Measurements from ENCODE around the gene PLA2G2F.
"Not testable (repeated sequence)": the region's sequence is repeated elsewhere in the genome, so short reads cannot be mapped to it uniquely, and the experiment has no call there.

PLA2G2F gene

GRCh38 chr1:20115479-20115878, 23.6 kb upstream of the PLA2G2F start:
- DNase-seq: no peak

GRCh38 chr1:20115916-20116315, 23.2 kb upstream of the PLA2G2F start:
- no peak for DNase-seq

- DNase-seq: no peak
Measured at GRCh38 chr1:20117236-20117635, 21.9 kb upstream of the PLA2G2F start.

DNA sequence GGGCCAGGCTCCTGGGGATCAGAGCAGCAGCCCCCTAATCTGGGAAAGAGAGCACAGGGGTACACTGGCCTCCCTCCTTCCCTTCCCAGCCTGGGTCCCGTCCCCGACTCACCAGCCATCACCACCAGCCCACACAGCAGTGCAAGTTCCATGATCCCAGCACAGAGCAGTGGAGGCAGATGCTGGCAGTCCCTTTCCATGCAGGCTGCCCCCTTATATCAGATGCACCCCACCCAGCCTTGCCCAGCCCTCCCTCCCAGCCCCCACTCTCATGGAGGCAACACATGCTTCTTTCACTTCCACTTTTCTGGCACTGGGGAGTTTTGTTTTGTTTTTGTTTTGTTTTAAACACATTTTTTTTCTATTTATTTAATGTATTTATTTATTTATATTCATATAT, 19.8 kb upstream of the PLA2G2F start, which contains the start of gene PLA2G2D:
PLA2G2D (minus strand) TSS at position 190 of the 400 bp plus-strand sequence; CDS start at position 152, 38 bp downstream.
- no peak for DNase-seq

GRCh38 chr1:20120796-20121195, 18.3 kb upstream of the PLA2G2F start:
- no peak for DNase-seq

- no peak for DNase-seq
Measured at GRCh38 chr1:20123722-20124455, 15.2 kb upstream of the PLA2G2F start.

DNA sequence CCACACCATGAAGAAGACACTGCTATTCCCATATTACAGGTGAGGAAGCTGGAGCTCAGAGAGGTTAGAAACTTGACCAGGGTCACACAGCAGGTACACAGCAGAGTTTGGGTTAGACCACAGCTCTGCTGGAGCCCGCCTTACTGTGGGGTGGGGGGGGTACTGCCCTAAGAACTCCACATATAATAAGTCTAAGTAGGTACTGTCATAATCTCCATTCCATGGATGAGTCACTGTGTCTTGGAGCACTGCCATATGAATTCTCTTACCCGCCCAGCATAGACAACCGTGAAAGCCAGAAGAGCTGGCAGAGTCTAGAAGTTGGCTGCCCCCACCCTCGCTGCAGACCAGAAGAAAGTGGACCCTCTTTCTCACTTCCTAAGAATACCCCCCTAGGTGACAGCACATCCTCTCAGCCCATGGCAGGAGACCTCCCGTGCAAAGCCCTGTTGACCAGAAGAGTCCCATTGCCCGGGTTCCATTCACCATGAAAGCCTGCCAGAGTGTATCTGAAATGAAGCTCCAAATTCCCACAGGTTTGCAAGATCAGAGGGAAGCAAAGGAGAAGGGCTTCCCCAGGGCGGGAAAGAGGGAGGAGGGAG, 14.6 kb upstream of the PLA2G2F start:
- DNase-seq: no peak

DNA sequence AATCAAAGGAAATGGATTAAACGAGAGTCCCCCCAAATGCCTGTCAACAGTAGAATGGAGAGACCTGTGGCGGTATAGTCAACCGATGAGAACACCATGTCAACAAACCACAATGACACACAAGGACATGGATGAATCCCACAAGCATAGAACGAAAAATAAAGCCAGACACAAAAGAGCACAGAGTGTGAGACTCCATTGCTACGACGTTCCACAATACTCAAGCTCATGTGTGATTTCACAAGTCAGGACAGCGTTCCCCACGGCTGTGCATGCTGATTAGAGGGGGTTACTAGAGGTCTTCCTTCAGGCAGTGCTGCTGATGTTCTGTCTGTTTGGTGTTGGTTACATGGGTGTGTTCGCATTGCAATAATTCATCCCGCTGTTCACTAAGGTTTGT, 14.0 kb upstream of the PLA2G2F start:
- DNase-seq: no peak

GRCh38 chr1:20126041-20126805, 12.9 kb upstream of the PLA2G2F start:
- no peak for DNase-seq

DNA sequence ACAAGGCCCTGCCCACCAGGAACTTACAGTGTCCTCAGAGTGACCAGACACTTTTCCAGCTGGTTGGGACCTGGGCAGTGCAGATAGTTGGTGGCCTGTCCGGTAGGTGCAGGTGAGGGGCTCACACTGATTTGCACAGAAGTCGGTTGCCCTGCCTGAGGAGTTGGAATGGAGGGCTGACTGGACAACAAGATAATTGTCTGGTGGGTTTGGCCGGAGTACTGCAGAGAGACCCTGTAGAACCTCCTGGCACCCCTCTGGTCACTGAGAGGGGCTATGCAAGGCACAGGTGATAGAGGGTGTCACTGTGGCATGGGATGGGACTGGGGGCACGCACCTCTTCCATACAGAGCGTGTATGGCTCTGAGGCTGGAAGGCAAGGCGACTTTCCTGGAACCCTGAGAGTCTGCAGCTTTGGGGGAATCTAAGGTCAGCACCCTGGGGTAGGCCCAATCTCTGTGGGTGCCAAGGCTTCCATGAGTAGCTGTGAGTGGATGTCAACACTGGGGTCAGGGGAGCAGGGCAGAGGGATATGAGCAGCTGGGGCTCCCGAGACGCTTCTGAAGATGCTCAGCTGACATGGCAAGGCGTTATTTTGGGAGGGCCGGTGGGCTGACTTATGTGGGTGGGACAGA, 12.2 kb upstream of the PLA2G2F start:
- no peak for DNase-seq

DNA sequence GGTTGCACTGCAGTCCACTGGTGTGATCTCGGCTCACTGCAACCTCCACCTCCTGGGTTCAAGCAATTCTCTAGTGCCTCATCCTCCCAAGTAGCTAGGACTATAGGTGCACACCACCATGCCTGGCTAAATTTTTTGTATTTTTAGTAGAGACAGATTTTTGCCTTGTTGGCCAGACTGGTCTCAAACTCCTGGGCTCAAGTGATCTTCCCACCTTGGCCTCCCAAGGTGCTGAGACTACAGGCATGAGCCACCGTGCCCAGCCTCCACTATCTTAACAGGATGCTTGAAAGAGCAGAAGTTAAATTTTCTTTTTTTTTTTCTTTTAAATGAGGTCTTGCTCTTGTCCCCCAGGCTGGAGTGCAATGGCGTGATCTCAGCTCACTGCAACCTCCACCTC, 8.6 kb upstream of the PLA2G2F start:
- not testable (repeated sequence) for DNase-seq

- DNase-seq: no peak
Measured at GRCh38 chr1:20134995-20135394, 4.1 kb upstream of the PLA2G2F start.

DNA sequence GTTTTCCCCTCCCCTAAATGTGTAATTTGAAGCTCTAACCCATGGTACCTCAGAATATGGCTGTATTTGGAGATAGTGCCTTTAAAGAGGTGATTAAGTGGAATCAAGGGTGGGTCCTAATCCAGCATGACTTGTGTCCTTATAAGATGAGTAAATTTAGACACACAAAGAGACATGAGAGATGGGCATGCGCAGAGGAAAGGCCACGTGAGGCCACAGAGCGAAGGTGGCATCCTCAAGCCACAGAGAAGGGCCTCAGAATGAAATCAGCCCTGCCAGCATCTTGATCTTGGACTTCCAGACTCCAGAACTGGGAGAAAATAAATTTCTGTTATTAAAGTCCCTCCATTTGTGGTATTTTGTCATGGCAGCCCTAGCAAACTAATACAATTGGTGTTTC, 2.9 kb upstream of the PLA2G2F start:
- no peak for DNase-seq

- DNase-seq: no peak
Measured at GRCh38 chr1:20137055-20137454, 2.1 kb upstream of the PLA2G2F start.

GRCh38 chr1:20137604-20138003, 1.5 kb upstream of the PLA2G2F start:
- DNase-seq: no peak

DNA sequence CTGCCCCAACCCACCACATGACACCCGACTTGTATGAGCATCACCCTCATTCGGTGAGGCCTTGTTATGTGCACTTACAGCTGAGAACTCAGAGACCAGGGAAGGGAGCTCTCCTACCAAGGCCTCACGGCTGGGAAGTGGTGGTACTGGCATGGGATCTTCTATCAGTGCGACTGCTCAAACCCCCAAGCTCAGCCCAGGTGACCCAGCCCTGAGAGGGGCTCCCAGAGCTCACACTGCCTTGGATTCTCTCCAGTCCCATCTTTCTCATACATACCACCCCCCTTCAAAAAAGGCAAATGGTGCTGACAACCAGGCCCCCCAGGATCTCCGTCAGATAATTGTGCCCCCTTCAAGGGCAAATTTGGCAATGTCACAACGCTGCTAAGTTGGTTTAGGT, 777 bp upstream of the PLA2G2F start:
- DNase-seq: no peak

DNA sequence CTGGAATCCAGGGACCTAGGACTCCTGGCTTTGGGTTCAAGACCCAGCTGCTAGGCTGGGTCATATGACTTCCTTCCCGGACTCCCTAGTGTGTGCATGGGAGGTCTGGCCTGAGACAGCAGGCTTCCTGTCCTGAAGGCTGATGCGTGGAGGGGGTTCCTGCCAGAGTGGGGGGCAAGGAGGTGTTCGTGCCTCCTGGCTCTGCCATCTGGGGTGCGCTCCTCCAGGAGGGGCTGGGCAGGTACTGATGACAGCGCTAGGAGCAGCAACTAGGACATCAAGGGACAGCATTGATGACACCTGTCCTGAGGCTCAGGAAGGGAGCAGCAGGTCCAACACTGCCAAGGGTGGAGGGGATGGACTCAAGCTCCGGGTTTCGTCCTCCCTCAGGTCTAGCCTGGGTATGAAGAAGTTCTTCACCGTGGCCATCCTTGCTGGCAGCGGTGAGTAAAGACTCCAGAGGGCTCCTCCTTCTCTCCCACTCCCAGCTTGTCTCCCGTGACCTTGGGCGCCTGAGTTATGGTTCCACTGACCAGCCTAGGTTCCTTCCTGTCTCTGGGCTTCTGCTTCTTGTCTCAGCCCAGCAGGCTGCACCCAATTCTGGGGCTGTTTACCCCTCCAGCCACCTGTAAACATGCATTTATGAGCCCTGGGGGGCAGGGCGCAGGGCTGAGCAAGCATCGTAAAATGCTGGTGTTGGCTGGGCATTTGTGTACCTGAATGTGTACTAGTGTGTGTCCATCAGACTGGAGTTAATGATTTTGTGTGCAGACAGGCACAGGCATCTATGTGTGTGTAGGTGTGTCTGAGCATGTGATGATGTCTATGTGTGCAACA, 871 bp downstream of the PLA2G2F start:
- no peak for DNase-seq

GRCh38 chr1:20141001-20141400, 1.9 kb downstream of the PLA2G2F start:
- no peak for DNase-seq

- DNase-seq: no peak
Measured at GRCh38 chr1:20141466-20141865, 2.3 kb downstream of the PLA2G2F start.

DNA sequence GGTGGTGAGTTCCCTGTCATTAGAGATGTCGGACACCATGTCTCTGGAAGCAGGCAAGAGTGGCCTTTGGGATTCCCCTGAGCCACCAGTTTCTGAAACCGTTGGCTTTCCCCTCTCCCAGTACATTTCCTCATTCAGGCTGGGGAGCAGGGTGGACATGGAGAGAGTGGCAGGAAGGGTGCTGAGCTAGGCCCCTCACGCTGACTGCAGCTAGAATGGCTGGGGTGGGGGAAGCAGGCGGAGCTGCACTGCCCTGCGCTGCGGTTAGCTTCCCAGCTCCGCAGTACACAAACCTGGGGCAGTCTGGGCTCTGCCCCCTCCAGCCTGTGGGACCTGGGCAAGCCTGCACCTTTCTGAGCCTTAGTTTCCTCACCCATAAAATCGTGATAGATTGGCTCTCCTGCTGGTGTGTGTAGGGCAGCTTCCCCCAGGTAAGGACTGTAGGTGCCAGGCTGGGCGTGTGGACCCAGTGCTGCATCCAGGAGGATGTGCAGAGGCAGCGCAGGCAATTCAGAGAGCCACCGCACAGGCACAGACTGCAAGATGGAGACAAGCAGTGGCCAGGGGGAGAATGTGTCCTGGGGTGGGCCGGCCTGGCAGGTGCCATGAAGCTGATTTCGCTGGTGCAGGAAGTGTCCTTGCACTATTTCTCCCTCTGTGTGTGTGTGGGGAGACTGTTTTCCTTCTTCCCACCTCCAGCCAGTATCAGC, 3.0 kb downstream of the PLA2G2F start:
- no peak for DNase-seq

DNA sequence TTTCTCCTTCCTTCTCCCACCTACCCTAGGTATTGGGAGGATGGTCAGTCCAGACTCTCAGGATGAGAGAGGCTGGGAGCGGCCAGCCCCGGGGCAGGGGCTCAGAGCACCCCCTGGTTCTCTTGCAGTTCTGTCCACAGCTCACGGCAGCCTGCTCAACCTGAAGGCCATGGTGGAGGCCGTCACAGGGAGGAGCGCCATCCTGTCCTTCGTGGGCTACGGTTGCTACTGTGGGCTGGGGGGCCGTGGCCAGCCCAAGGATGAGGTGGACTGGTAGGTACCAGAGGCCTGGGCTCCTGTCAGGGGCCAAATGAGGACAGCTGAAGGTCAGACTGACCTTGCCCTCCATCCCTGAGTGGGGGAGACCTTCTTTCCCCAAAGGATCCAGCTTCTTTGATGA, 4.2 kb downstream of the PLA2G2F start:
- no peak for DNase-seq

Measured in activated T-cell treated with anti-CD3 and anti-CD28 coated beads, Interleukin-2, amount 50 U/mL, for 48 hours (primary cell).